Activated CD4-positive, alpha-beta memory T cell treated with anti-CD3 and anti-CD28 coated beads, Interleukin-2, amount 10 ng/mL, durations not matched to agents 7 days and 5 days (primary cell): ENCODE measurements around the gene SC5D. TPM values are rescaled to one million over a fixed set of nuclear protein-coding genes. Genes with fewer than 3 reads are reported as not detected.

Experiments
- CTCF ChIA-PET: fragments of 350-600 bp; sonication (Branson Sonifier 250); formaldehyde crosslinking; loops from one replicate; lab custom pipeline; 2021; ENCODE audit warnings: antibody characterized with exemption, inconsistent platforms; lab: Charles Lee
- POLR2A ChIA-PET: fragments of 350-600 bp; sonication (Branson Sonifier 250); formaldehyde crosslinking; loops from one replicate; lab custom pipeline; 2021; ENCODE audit warnings: antibody characterized with exemption; lab: Charles Lee
- DNase-seq: peaks from one replicate; pipeline ENCODE4 v3.0.0-alpha.2; 2020
- H3K27ac Mint-ChIP-seq: one replicate; pipeline ENCODE4 v1.8.0; 2021; ENCODE audit warnings: mild to moderate bottlenecking, mixed read lengths
- H3K27me3 Mint-ChIP-seq: one replicate; pipeline ENCODE4 v1.8.0; 2021; ENCODE audit warnings: mixed read lengths
- H3K36me3 Mint-ChIP-seq: one replicate; pipeline ENCODE4 v1.8.0; 2021; ENCODE audit warnings: low read depth, mixed read lengths
- H3K4me1 Mint-ChIP-seq: one replicate; pipeline ENCODE4 v1.8.0; 2021; ENCODE audit warnings: mixed read lengths
- H3K4me3 Mint-ChIP-seq: one replicate; pipeline ENCODE4 v1.8.0; 2021; ENCODE audit warnings: mild to moderate bottlenecking, mixed read lengths
- H3K9me3 Mint-ChIP-seq: one replicate; pipeline ENCODE4 v1.8.0; 2021; ENCODE audit warnings: mixed read lengths
- total RNA-seq, 2 experiments: library from RNA; stranded (reverse); gene quantifications; one replicate each; pipeline ENCODE4 v1.2.3, GENCODE V29; 2021

SC5D gene
- total RNA-seq, 2 experiments from 2014 or later = 28.5 to 29.4 TPM

DNA sequence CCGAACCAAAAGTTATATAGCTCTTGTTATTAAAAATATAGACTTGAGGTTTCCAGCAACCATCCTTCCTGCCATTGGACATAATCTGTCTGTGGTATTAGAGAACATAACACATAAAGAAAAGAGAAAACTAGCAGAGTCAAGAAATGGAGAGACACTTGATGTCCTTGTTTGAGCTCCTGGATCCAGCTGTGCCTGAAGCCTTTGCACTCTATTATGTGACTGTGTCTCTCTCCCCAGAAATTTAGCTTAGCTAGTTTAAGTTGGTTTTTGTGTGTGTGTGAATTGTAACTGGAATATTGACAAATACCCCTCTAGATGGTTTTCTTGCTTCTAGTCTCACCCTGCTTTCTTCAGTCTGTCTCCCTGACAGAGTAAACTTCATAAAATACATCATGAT is 61.6 kb downstream of the SC5D start:
- no peaks in the 10 kb centered on the region for H3K36me3 Mint-ChIP-seq
- no peaks in the 10 kb centered on the region for H3K4me1 Mint-ChIP-seq
- DNase-seq = no peak
- H3K9me3 Mint-ChIP-seq = no peaks in the 10 kb centered on the region
- ChIA-PET CTCF (interaction anchor here (1.1 to 1.2 kb wide), 2 partner anchors 17 to 42 kb away, joined by 3 read pairs; no protein-coding TSS in a partner anchor), POLR2A (no interaction called here)
- no peak overlapping the region for H3K4me3 Mint-ChIP-seq
- H3K27ac Mint-ChIP-seq = no peak overlapping the region
- peaks cover 10% of the 10 kb centered on the region for H3K27me3 Mint-ChIP-seq

DNA sequence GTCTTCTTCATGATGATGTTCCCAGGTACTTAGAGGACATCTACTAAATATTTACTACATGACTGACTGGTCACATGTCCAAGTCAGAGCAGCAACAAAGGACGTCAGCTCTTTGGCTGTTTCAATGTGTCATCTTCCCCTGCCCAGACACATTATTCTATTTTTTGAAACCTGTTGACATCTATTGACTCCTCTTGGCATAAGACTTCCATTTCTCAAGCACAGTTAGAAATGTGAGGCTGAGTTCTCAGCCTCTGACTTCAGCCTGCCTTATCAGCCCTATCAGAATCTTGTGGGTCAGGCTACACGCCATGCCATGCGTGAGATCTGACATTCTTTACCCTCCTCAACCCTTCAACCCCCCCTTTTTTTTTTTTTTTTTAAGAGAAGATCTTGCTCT is 63.8 kb downstream of the SC5D start:
- no peaks in the 10 kb centered on the region for H3K36me3 Mint-ChIP-seq

More for the DNA sequence above, 63.8 kb downstream of the SC5D start:
- DNase-seq = no peak
- Mint-ChIP-seq H3K4me3 (no peak overlapping the region), H3K4me1 (no peaks in the 10 kb centered on the region), H3K27ac (no peak overlapping the region), H3K9me3 (no peaks in the 10 kb centered on the region), H3K27me3 (peaks cover 4% of the 10 kb centered on the region)
- POLR2A ChIA-PET = no interaction called here
- CTCF ChIA-PET = interaction anchor here (0.7 kb wide), 1 partner anchor 25 kb away, joined by 3 read pairs; no protein-coding TSS in a partner anchor

Other genes starting within 250 kb of the SC5D start
- gene TECTA, start 191.5 kb upstream of the SC5D start, total RNA-seq = under 1 TPM; 0.10 to 0.20 TPM
- gene SORL1, start 159.5 kb downstream of the SC5D start, total RNA-seq = 100 to 1,000 TPM; 115 to 116 TPM